ENCODE data around the gene SYNJ1. TPM values are rescaled to one million over a fixed set of nuclear protein-coding genes. Genes with fewer than 3 reads are reported as not detected.

The SYNJ1 gene
- total and polyA plus RNA-seq, 2 of the 13 experiments (the other 11 are each of a cell fraction or from before 2014, with no cell fraction given): 2.0 to 2.7 TPM

GRCh38 chr21:32612075-32612998 is 115.5 kb downstream of the SYNJ1 start, which contains the start of gene CFAP298 (continued):
- TF ChIP-seq ZNF513 (CRISPR knock-in tag; conservative IDR thresholded peaks at IDR 0.05): 0 out of 2 replicates have a peak, but pooled peaks have one; percentile 7
- peak; percentile 80 for TF ChIP-seq RBFOX2 (IDR thresholded peaks at IDR 0.05; ENCODE audit: low read depth, low read length)
- TF ChIP-seq BCL3 (CRISPR knock-in tag; IDR thresholded peaks at IDR 0.05): no peak
- no peak for TF ChIP-seq ZNF207 (IDR thresholded peaks at IDR 0.05; ENCODE audit: borderline replicate concordance)
- peak; percentile 100 for TF ChIP-seq UBTF (CRISPR knock-in tag; IDR thresholded peaks at IDR 0.05)
- TF ChIP-seq ZNF687 (CRISPR knock-in tag; IDR thresholded peaks at IDR 0.05): peak; percentile 89
- TF ChIP-seq CBX5 (CRISPR knock-in tag; IDR thresholded peaks at IDR 0.05; ENCODE audit: borderline replicate concordance): peak; percentile 55
- no peak for TF ChIP-seq USF2 (IDR thresholded peaks at IDR 0.05; ENCODE audit: low read depth, low read length)
- TF ChIP-seq USF2 (CRISPR knock-in tag; IDR thresholded peaks at IDR 0.05; ENCODE audit: borderline replicate concordance): 0 out of 2 replicates have a peak, but pooled peaks have one; percentile 28
- TF ChIP-seq ARNT (IDR thresholded peaks at IDR 0.05): no peak
- TF ChIP-seq ZNF7 (CRISPR knock-in tag; IDR thresholded peaks at IDR 0.05): no peak
- TF ChIP-seq ZNF235 (CRISPR knock-in tag; IDR thresholded peaks at IDR 0.05; ENCODE audit: borderline replicate concordance): peak; percentile 20; the same call in 1 of the 2 replicates
- TF ChIP-seq ZNF784 (CRISPR knock-in tag; IDR thresholded peaks at IDR 0.05; ENCODE audit: borderline replicate concordance): no peak
- TF ChIP-seq HES4 (CRISPR knock-in tag; IDR thresholded peaks at IDR 0.05; ENCODE audit: borderline replicate concordance): peak; percentile 19; the same call in 1 of the 2 replicates
- TF ChIP-seq ZNF589 (CRISPR knock-in tag; conservative IDR thresholded peaks at IDR 0.05): peak; percentile 85
